ENCODE data around the gene ZNF665.

DNA sequence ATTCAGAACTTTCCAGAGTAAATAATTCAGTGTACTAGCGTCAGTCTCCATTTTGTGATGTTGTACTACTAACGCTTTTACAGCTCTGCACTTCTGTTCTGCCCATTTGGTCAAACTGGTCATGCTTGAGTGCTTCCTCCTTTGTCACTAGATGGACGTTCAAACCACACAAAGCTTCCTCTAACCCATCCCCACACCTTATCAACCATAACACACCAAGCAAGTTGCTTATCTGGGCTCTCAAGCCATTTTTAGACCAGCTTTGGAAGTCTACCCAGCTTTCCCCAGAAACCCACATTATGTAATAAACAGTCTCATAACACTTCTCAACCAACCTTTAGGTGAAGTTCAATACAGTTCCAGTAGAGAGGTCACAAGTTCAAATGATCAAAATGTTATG lies 32.0 kb downstream of the ZNF665 start:
- TF ChIP-seq, protein P1, sequence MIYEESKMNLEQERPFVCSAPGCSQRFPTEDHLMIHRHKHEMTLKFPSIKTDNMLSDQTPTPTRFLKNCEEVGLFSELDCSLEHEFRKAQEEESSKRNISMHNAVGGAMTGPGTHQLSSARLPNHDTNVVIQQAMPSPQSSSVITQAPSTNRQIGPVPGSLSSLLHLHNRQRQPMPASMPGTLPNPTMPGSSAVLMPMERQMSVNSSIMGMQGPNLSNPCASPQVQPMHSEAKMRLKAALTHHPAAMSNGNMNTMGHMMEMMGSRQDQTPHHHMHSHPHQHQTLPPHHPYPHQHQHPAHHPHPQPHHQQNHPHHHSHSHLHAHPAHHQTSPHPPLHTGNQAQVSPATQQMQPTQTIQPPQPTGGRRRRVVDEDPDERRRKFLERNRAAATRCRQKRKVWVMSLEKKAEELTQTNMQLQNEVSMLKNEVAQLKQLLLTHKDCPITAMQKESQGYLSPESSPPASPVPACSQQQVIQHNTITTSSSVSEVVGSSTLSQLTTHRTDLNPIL (CRISPR knock-in tag; IDR thresholded peaks at IDR 0.05; ENCODE audit: low read depth), result no peak
- no peak for TF ChIP-seq ARNTL (CRISPR knock-in tag; IDR thresholded peaks at IDR 0.05; ENCODE audit: borderline replicate concordance, low read depth)
- no peak for TF ChIP-seq TCF4 (CRISPR knock-in tag; IDR thresholded peaks at IDR 0.05; ENCODE audit: borderline replicate concordance)
- TF ChIP-seq ZFP30 (CRISPR knock-in tag; IDR thresholded peaks at IDR 0.05), result no peak
- no peak for TF ChIP-seq ZNF565 (CRISPR knock-in tag; conservative IDR thresholded peaks at IDR 0.05; ENCODE audit: low read depth)

Measured in SK-N-SH treated with all-trans-retinoic acid at 6 μM for 48 hours (cell line).